GM10248 (cell line): ENCODE results near the gene POLD2.

Experiments used
- CTCF ChIA-PET: fragments of 300-600 bp; sonication (Branson Sonifier 250); formaldehyde crosslinking; extraction: SDS; loops from one replicate; lab custom pipeline; 2021; ENCODE audit warnings: antibody characterized with exemption; lab: Yijun Ruan, JAX
- POLR2A ChIA-PET: fragments of 350-650 bp; sonication (Branson Sonifier 250); formaldehyde crosslinking; extraction: SDS; loops from one replicate; lab custom pipeline; 2020; ENCODE audit warnings: antibody characterized with exemption; lab: Yijun Ruan, JAX
- DNase-seq: peaks from one replicate; pipeline ENCODE4 v3.0.0; 2012; ENCODE audit errors: extremely low spot score
- TF ChIP-seq, protein P1 (sequence below): IDR thresholded peaks from 2 replicates; pipeline ENCODE4 v1.5.1; 2012; ENCODE audit warnings: mild to moderate bottlenecking, low read depth; ENCODE audit errors: extremely low read depth, missing control alignments, control extremely low read depth

POLD2 gene

DNA sequence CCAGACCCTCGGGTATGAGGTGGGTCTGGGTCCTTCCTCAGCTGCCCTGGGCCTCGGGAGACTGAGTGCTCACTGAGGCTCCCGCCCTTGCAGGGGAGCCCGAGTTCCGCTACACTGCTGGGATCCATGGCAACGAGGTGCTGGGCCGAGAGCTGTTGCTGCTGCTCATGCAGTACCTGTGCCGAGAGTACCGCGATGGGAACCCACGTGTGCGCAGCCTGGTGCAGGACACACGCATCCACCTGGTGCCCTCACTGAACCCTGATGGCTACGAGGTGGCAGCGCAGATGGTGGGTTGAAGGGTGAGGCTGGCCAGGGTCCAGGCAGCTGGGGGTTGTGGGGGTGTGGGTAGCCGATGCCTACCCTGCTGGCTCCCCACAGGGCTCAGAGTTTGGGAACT is 11.6 kb downstream of the POLD2 start:
- no peak for DNase-seq
- ChIA-PET POLR2A (no interaction called here), CTCF (interaction anchor here (0.9 to 1.5 kb wide), 2 partner anchors 10 to 14 kb away, joined by 3 to 4 read pairs; no protein-coding TSS in a partner anchor)
- TF ChIP-seq, protein P1, sequence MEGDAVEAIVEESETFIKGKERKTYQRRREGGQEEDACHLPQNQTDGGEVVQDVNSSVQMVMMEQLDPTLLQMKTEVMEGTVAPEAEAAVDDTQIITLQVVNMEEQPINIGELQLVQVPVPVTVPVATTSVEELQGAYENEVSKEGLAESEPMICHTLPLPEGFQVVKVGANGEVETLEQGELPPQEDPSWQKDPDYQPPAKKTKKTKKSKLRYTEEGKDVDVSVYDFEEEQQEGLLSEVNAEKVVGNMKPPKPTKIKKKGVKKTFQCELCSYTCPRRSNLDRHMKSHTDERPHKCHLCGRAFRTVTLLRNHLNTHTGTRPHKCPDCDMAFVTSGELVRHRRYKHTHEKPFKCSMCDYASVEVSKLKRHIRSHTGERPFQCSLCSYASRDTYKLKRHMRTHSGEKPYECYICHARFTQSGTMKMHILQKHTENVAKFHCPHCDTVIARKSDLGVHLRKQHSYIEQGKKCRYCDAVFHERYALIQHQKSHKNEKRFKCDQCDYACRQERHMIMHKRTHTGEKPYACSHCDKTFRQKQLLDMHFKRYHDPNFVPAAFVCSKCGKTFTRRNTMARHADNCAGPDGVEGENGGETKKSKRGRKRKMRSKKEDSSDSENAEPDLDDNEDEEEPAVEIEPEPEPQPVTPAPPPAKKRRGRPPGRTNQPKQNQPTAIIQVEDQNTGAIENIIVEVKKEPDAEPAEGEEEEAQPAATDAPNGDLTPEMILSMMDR = no peak

DNA sequence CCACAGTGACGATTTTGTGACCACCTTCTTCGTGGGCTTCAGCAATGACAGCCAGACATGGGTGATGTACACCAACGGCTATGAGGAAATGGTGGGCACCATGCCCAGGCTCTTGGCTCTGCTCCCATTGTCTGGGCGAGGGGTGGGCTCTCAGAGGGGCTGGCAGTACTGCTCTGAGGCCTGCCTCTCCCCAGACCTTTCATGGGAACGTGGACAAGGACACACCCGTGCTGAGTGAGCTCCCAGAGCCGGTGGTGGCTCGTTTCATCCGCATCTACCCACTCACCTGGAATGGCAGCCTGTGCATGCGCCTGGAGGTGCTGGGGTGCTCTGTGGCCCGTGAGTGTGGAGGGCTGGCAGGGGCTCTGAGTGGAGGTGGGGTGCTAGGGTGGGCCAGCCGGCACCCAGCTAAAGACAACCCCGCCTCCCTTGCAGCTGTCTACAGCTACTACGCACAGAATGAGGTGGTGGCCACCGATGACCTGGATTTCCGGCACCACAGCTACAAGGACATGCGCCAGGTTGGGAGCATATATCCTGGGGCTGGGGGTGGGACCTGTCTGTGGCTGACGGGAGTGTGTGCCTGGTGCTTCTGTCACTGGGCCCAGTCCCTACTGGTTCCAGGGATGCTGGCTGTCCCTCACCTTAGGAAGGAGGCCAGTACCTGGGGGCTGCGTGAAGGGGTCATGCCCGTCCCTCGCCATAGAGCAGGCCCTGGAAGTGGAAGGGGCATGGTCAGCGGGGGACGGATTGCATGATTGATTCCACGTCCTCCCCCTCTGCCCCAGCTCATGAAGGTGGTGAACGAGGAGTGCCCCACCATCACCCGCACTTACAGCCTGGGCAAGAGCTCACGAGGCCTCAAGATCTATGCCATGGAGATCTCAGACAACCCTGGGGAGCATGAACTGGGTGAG is 12.4 kb downstream of the POLD2 start:
- CTCF ChIA-PET = interaction anchor here (1.3 to 2.0 kb wide), 3 partner anchors 10 to 26 kb away, joined by 3 to 7 read pairs (median 4); no protein-coding TSS in a partner anchor
- TF ChIP-seq, protein P1 = no peak
- POLR2A ChIA-PET = interaction anchor here (0.9 kb wide), 1 partner anchor 12 kb away, joined by 3 read pairs; the partner anchor contains the start of gene POLD2
- no peak for DNase-seq

DNA sequence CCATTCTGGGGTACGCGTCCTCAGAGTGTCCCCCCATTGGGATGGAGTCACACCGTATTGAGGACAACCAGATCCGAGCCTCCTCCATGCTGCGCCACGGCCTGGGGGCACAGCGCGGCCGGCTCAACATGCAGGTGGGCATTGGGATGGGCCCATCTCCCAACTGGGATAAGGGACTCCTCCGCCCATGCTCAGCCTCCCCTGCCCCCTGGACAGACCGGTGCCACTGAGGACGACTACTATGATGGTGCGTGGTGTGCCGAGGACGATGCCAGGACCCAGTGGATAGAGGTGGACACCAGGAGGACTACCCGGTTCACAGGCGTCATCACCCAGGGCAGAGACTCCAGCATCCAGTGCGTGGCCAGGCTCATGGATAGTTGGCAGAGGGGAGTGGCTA is 13.4 kb downstream of the POLD2 start:
- no peak for DNase-seq
- POLR2A ChIA-PET = no interaction called here
- CTCF ChIA-PET = interaction anchor here (1.0 to 2.0 kb wide), 3 partner anchors 12 to 132 kb away, joined by 3 to 7 read pairs (median 3); no protein-coding TSS in a partner anchor
- TF ChIP-seq, protein P1 = no peak

DNA sequence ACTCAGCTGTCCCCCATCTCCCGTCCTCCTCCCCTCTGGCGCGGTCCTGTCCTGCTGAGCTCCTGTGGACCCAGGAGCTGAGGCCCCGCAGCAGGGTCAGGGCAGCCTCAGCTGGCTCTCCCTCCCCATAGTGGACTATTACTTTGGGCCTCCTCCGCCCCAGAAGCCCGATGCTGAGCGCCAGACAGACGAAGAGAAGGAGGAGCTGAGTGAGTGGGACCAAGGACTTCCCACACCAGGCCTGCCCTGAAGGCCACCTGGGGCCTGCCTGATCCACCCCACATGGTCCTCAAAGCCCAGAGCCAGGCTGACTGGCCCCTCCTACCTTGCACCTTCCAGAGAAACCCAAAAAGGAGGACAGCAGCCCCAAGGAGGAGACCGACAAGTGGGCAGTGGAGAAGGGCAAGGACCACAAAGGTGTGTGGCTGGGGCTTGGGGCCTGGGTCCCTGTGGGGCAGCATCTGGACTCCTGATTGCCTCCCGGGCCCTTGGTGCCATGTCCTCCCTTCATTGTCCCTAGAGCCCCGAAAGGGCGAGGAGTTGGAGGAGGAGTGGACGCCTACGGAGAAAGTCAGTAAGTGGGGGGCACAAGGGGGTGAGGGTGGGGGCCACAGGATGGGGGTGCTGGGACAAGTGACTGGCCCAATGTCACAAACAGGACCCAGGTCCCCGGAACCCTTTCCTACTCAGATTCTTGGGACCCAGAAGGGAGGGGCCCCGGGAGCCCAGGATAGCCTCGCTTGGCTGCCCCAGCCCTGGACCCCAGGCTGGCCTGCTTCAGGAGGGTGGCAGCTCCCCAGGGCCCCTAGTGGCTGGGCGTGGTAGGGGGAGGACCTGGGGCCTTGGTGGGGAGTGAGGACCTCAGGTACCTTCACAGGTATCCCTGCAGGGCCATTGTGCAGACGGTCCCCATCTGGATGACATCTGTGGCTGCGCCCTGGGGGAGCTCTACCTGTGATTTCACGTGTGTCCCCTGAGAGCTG is 14.3 kb downstream of the POLD2 start:
- TF ChIP-seq, protein P1 = no peak
- CTCF ChIA-PET = interaction anchor here (1.0 kb wide), 1 partner anchor 133 kb away, joined by 3 read pairs; no protein-coding TSS in a partner anchor
- POLR2A ChIA-PET = no interaction called here
- no peak for DNase-seq

DNA sequence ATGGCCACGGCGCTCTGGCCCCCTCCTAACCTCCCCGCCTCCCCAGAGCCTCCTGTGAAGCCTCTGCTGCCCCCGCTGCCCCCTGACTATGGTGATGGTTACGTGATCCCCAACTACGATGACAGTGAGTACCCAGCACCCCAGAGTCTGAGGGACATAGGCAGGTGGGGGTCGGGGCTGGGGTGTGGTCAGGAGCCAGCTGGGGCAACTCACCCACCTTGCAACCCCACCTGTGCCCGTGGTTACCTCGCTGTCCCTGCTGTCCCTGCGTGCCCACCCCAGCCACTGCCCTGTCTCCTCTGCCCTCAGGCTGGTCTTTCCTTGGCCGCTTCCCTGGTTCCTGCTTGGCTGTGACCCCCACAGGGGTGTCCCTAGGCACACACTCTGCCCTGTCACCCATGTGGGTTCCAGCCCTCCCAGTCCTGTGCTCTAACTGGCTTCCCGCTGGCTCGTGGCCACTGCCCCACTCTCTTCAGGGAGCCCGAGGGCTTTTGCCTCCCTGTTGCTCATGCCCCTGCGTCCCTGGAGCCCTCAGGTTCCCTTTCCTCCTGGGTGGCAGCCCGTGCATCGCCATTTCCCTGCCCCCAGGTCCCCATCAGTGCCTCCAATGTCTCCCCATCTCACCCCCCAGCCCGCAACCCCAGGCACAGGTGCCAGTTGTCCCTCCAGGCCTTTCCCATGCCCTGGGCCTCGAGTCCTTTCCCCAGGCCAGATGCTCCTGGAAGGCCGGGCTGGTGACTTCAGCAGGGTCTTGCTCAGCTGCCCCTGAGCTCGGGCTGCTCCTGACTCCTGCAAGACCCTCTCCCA is 15.2 kb downstream of the POLD2 start:
- CTCF ChIA-PET = no interaction called here
- POLR2A ChIA-PET = no interaction called here
- no peak for DNase-seq
- TF ChIP-seq, protein P1 = no peak
